ENCODE data around the gene EPHA2.

Gene EPHA2

GRCh38 chr1:16095447-16095846, 60.4 kb downstream of the EPHA2 start:
- peaks cover 6% of the 10 kb centered on the region for H3K27me3 ChIP-seq (ENCODE audit: control insufficient read depth, insufficient read depth, low read length)
- H3K4me3 ChIP-seq (ENCODE audit: low read length), result no peak overlapping the region
- no peak overlapping the region for H3K9ac ChIP-seq (ENCODE audit: low read length)
- H3K9me3 ChIP-seq (ENCODE audit: control insufficient read depth, low read length), result no peaks in the 10 kb centered on the region
- no peaks in the 10 kb centered on the region for H3K4me1 ChIP-seq (ENCODE audit: control insufficient read depth, insufficient read depth, low read length)
- no peaks in the 10 kb centered on the region for H3K36me3 ChIP-seq (ENCODE audit: control insufficient read depth, insufficient read depth, low read length)

GRCh38 chr1:16094453-16095158, 61.3 kb downstream of the EPHA2 start:
- Histone ChIP-seq H3K36me3 (ENCODE audit: control insufficient read depth, insufficient read depth, low read length) (no peaks in the 10 kb centered on the region), H3K27me3 (ENCODE audit: control insufficient read depth, insufficient read depth, low read length) (peaks cover 6% of the 10 kb centered on the region), H3K9ac (ENCODE audit: low read length) (no peak overlapping the region), H3K4me3 (ENCODE audit: low read length) (no peak overlapping the region), H3K4me1 (ENCODE audit: control insufficient read depth, insufficient read depth, low read length) (no peaks in the 10 kb centered on the region), H3K9me3 (ENCODE audit: control insufficient read depth, low read length) (no peaks in the 10 kb centered on the region)

DNA sequence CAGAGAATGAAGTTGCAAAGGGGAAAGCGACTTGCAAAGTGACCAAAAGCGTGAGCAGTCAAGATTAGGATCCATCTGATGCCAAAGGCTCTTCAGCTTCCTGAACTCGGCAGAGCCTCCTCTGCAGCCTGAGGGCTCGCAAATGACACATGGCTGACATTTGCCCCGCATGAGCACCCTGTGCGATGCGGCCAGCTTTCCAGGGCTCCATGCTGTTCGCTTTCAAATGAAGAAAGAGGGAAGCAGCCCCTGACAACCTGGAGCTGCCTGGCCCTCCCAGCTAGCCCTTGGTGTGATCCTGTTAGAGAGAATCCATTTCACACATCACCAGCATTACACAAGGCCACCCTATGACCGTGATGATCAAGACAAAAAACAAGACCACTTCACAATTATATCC, 62.3 kb downstream of the EPHA2 start:
- H3K27me3 ChIP-seq (ENCODE audit: control insufficient read depth, insufficient read depth, low read length), result peaks cover 6% of the 10 kb centered on the region
- H3K4me3 ChIP-seq (ENCODE audit: low read length), result no peak overlapping the region
- H3K9me3 ChIP-seq (ENCODE audit: control insufficient read depth, low read length), result no peaks in the 10 kb centered on the region
- no peak overlapping the region for H3K9ac ChIP-seq (ENCODE audit: low read length)
- no peaks in the 10 kb centered on the region for H3K36me3 ChIP-seq (ENCODE audit: control insufficient read depth, insufficient read depth, low read length)
- H3K4me1 ChIP-seq (ENCODE audit: control insufficient read depth, insufficient read depth, low read length), result no peaks in the 10 kb centered on the region

DNA sequence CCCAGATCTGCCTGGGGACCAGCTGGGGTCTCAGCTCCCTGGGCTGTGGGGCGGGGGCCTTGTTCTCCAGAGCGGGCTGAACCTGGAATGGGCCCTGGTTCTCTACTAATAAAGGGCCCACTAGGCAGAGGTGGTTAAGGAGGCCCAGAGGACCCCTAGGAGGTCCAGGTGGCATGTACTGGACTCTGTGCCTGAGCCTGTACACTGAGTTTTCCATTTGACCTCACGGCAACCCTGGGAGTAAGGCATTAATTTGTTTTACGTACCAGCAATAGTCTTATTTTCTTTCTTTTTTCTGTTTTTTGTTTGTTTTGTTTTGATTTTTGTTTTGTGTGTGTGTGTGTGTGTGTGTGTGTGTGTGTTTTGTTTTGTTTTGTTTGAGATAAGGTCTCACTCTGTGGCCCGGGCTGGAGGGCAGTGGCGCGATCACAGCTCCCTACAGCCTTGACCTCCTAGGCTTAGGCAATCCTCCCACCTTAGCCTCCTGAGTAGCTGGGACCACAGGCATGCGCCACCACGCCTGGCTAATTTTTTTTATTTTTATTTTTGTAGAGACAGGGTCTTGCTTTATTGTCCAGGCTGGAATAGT, 62.9 kb downstream of the EPHA2 start:
- H3K36me3 ChIP-seq (ENCODE audit: control insufficient read depth, insufficient read depth, low read length), result no peaks in the 10 kb centered on the region
- H3K9me3 ChIP-seq (ENCODE audit: control insufficient read depth, low read length), result no peaks in the 10 kb centered on the region
- H3K4me3 ChIP-seq (ENCODE audit: low read length), result no peak overlapping the region
- no peaks in the 10 kb centered on the region for H3K4me1 ChIP-seq (ENCODE audit: control insufficient read depth, insufficient read depth, low read length)
- no peak overlapping the region for H3K9ac ChIP-seq (ENCODE audit: low read length)
- H3K27me3 ChIP-seq (ENCODE audit: control insufficient read depth, insufficient read depth, low read length), result peaks cover 6% of the 10 kb centered on the region

DNA sequence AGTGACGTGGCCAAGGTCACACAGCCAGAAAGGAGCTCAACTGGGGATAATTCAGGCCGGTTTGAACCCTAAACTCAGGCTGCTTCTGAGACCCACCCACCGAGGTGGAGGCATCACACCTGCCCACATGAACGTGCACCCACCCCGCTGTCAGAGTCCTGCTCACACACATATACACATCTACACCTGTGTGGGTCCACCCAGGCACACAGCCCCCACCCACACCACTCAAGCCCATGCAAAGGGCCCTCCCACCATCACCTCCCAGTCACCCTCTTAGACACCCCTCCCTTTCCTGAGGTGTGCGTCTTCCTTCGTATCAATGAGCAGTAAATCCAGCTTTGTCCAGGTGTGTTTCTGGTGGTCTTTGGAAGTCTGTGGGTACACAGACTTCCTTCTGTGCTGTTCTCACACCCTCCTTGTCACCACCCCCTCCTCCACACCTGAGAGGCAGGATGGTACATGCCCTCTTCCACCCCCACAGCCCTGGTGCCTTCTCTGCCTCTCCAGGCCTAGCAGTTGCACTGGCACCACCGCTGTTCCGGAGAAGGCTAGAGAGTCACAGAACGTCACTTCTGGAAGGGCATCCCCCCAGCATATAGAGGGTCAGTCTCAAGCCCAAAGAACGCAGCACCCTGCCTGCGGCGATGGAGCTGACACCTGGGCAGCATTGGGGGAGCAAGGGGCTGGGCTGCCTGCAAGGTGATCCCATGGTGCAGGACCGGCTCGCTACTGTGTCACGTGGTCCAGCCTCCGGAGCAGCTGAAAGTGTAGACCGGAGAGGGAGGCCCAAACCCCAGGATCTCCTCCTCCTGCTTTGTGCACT, 63.6 kb downstream of the EPHA2 start:
- Histone ChIP-seq H3K27me3 (ENCODE audit: control insufficient read depth, insufficient read depth, low read length) (peaks cover 6% of the 10 kb centered on the region), H3K36me3 (ENCODE audit: control insufficient read depth, insufficient read depth, low read length) (no peaks in the 10 kb centered on the region), H3K4me3 (ENCODE audit: low read length) (no peak overlapping the region), H3K9me3 (ENCODE audit: control insufficient read depth, low read length) (no peaks in the 10 kb centered on the region), H3K9ac (ENCODE audit: low read length) (no peak overlapping the region), H3K4me1 (ENCODE audit: control insufficient read depth, insufficient read depth, low read length) (no peaks in the 10 kb centered on the region)

DNA sequence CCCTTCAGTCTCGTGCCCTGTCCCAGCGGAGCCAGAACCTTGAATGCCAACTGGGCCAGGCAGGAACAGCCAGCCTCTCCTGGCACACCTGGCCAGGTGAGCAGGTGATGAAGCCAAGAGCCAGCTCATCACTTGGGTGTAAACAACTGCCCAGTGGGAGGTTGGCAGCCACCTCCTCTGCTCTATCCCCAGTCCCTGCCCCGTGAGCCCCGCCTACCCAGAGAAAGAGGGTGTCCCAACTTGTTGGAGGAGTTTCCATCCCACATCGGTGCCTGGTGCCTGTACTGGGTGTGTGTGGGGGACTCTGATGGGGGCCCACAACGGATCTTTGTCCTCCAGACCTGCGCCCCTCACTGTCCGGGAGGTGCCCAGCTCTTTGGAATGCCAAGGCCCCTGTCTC, 64.6 kb downstream of the EPHA2 start:
- H3K36me3 ChIP-seq (ENCODE audit: control insufficient read depth, insufficient read depth, low read length), result no peaks in the 10 kb centered on the region
- no peak overlapping the region for H3K4me3 ChIP-seq (ENCODE audit: low read length)

DNA sequence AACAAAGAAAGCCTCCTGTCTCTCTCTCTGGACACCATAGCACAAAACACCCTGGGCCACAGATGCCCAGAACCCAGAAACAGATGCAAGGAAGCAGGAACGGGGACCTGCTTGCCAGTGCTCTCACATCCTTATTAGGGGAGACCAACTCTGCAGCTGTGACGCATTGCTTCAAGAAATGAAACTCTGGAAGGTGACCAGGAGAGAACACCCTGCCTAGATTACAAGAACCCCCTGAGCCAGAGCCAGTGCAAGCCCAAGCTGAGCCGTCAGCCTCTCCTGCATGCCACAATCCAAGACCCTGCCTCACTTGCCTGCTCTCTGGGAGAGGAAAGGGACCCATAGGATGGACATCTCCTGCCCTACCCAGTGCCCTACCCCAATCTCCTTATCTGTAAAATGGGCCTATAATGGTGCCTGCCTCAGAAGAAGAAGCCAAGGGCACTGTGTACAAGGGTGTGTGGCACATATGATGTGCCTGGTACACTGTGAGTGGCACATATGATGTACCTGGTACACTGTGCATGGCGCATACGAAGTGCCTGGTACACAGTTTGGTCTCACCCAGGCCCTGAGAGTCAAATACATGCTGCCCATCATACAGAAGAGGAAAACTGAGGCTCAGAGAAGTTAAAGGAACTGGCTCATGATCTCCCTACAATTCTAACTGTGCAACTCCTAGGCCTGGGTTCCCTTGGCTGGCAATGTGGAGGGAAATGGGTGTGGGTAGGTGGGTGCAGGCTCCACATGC, 65.6 kb downstream of the EPHA2 start:
- Histone ChIP-seq H3K4me3 (ENCODE audit: low read length) (no peak overlapping the region), H3K4me1 (ENCODE audit: control insufficient read depth, insufficient read depth, low read length) (peaks cover 3% of the 10 kb centered on the region), H3K27me3 (ENCODE audit: control insufficient read depth, insufficient read depth, low read length) (no peaks in the 10 kb centered on the region)

More for the DNA sequence above, 64.6 kb downstream of the EPHA2 start:
- H3K4me1 ChIP-seq (ENCODE audit: control insufficient read depth, insufficient read depth, low read length), result no peaks in the 10 kb centered on the region
- H3K9me3 ChIP-seq (ENCODE audit: control insufficient read depth, low read length), result no peaks in the 10 kb centered on the region
- peaks cover under 1% of the 10 kb centered on the region for H3K27me3 ChIP-seq (ENCODE audit: control insufficient read depth, insufficient read depth, low read length)
- H3K9ac ChIP-seq (ENCODE audit: low read length), result no peak overlapping the region

DNA sequence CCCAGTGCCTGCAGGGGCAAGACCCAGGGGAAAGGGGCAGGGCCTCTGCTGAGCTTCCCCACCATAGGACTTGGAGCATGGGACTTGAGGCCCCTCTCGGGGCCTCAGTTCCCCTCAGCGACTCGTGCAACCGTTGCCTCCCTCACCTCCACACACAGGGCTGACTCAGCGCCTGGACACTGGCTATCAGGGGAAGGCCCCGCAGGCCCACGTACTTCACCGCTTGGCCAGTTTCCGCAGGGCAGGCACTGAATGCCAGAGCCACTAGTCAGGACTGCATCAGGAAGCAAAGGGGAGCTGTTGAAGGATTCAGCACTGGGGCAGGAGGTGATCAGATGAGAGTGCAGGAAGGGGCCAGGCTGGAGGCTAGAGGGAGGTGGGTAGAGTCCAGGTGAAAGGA, 66.9 kb downstream of the EPHA2 start:
- no peaks in the 10 kb centered on the region for H3K36me3 ChIP-seq (ENCODE audit: control insufficient read depth, insufficient read depth, low read length)
- H3K4me1 ChIP-seq (ENCODE audit: control insufficient read depth, insufficient read depth, low read length), result peaks cover 4% of the 10 kb centered on the region
- H3K9me3 ChIP-seq (ENCODE audit: control insufficient read depth, low read length), result no peaks in the 10 kb centered on the region
- no peak overlapping the region for H3K4me3 ChIP-seq (ENCODE audit: low read length)
- no peak overlapping the region for H3K9ac ChIP-seq (ENCODE audit: low read length)
- H3K27me3 ChIP-seq (ENCODE audit: control insufficient read depth, insufficient read depth, low read length), result no peaks in the 10 kb centered on the region

More for the DNA sequence above, 65.6 kb downstream of the EPHA2 start:
- H3K9me3 ChIP-seq (ENCODE audit: control insufficient read depth, low read length), result no peaks in the 10 kb centered on the region
- no peaks in the 10 kb centered on the region for H3K36me3 ChIP-seq (ENCODE audit: control insufficient read depth, insufficient read depth, low read length)
- H3K9ac ChIP-seq (ENCODE audit: low read length), result no peak overlapping the region

- H3K9ac ChIP-seq (ENCODE audit: low read length), result no peak overlapping the region
- H3K9me3 ChIP-seq (ENCODE audit: control insufficient read depth, low read length), result no peaks in the 10 kb centered on the region
- H3K4me1 ChIP-seq (ENCODE audit: control insufficient read depth, insufficient read depth, low read length), result peaks cover 9% of the 10 kb centered on the region
- no peaks in the 10 kb centered on the region for H3K27me3 ChIP-seq (ENCODE audit: control insufficient read depth, insufficient read depth, low read length)
- H3K36me3 ChIP-seq (ENCODE audit: control insufficient read depth, insufficient read depth, low read length), result no peaks in the 10 kb centered on the region
- H3K4me3 ChIP-seq (ENCODE audit: low read length), result no peak overlapping the region
Observed at GRCh38 chr1:16088351-16088911, 67.4 kb downstream of the EPHA2 start.

- H3K27me3 ChIP-seq (ENCODE audit: control insufficient read depth, insufficient read depth, low read length), result no peaks in the 10 kb centered on the region
- no peaks in the 10 kb centered on the region for H3K36me3 ChIP-seq (ENCODE audit: control insufficient read depth, insufficient read depth, low read length)
Observed at GRCh38 chr1:16087733-16088132, 68.1 kb downstream of the EPHA2 start.

GRCh38 chr1:16085522-16085921, 70.3 kb downstream of the EPHA2 start:
- peaks cover 27% of the 10 kb centered on the region for H3K4me1 ChIP-seq (ENCODE audit: control insufficient read depth, insufficient read depth, low read length)

More at GRCh38 chr1:16087733-16088132, 68.1 kb downstream of the EPHA2 start:
- Histone ChIP-seq H3K9ac (ENCODE audit: low read length) (no peak overlapping the region), H3K4me3 (ENCODE audit: low read length) (no peak overlapping the region), H3K9me3 (ENCODE audit: control insufficient read depth, low read length) (no peaks in the 10 kb centered on the region), H3K4me1 (ENCODE audit: control insufficient read depth, insufficient read depth, low read length) (peaks cover 16% of the 10 kb centered on the region)

More at GRCh38 chr1:16085522-16085921, 70.3 kb downstream of the EPHA2 start:
- H3K36me3 ChIP-seq (ENCODE audit: control insufficient read depth, insufficient read depth, low read length), result no peaks in the 10 kb centered on the region
- no peak overlapping the region for H3K9ac ChIP-seq (ENCODE audit: low read length)
- no peaks in the 10 kb centered on the region for H3K9me3 ChIP-seq (ENCODE audit: control insufficient read depth, low read length)
- no peaks in the 10 kb centered on the region for H3K27me3 ChIP-seq (ENCODE audit: control insufficient read depth, insufficient read depth, low read length)
- no peak overlapping the region for H3K4me3 ChIP-seq (ENCODE audit: low read length)

All from mucosa of stomach (tissue), 1 donor.